Adipocyte (in vitro differentiated cells): ENCODE measurements around the gene FGGY.
"Not testable (repeated sequence)": the region's sequence is repeated elsewhere in the genome, so short reads cannot be mapped to it uniquely, and the experiment has no call there.

Experiments
- DNase-seq: peaks from one replicate; pipeline ENCODE4 v3.0.0-alpha.2; 2015; ENCODE audit warnings: low read depth
- H3K27me3 ChIP-seq: replicated peaks from 2 replicates; pipeline ENCODE4 v1.7.0; 2013; ENCODE audit warnings: mild to moderate bottlenecking, low read length, moderate library complexity; ENCODE audit not compliant: control insufficient read depth, insufficient read depth
- H3K36me3 ChIP-seq: 2 replicates; pipeline ENCODE4 v1.7.0; 2013; ENCODE audit warnings: low read length, mild to moderate bottlenecking, moderate library complexity; ENCODE audit not compliant: control insufficient read depth, insufficient read depth, severe bottlenecking
- H3K4me1 ChIP-seq: 2 replicates; pipeline ENCODE4 v1.7.0; 2013; ENCODE audit warnings: mild to moderate bottlenecking, low read length, moderate library complexity; ENCODE audit not compliant: control insufficient read depth, insufficient read depth
- H3K4me3 ChIP-seq: 2 replicates; pipeline ENCODE4 v1.7.0; 2013; ENCODE audit warnings: mild to moderate bottlenecking, low read length, moderate library complexity
- H3K9ac ChIP-seq: 2 replicates; pipeline ENCODE4 v1.7.0; 2013; ENCODE audit warnings: mild to moderate bottlenecking, low read length, moderate library complexity
- H3K9me3 ChIP-seq: 2 replicates; pipeline ENCODE4 v1.7.0; 2013; ENCODE audit warnings: mild to moderate bottlenecking, low read length, moderate library complexity; ENCODE audit not compliant: control insufficient read depth

Gene FGGY

DNA sequence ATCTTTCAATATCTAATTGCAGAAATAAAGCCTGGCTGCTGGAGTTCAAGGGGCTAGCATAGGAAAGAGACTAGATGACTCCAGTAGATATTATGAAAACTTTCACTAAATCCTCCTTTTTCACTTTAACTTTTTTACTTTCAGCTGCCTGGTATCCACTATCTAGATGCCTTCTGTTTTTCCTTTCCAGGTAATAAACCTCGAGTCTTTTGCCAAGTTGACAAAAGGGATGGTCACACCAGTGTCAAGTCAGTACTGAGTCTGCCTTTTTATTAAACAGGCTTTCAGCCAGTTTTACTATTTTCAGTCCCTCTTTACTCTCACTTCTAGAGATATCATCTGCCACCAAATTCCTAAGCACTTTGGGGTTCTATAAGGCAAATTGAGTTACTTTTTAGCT, 195.6 kb downstream of the FGGY start:
- H3K9ac ChIP-seq: no peak overlapping the region
- H3K27me3 ChIP-seq: no peaks in the 10 kb centered on the region
- H3K9me3 ChIP-seq: peaks cover 3% of the 10 kb centered on the region
- no peak for DNase-seq
- peaks cover 11% of the 10 kb centered on the region for H3K4me1 ChIP-seq
- no peaks in the 10 kb centered on the region for H3K36me3 ChIP-seq
- H3K4me3 ChIP-seq: no peak overlapping the region

- peak; percentile 39 for DNase-seq
- H3K9ac ChIP-seq: no peak overlapping the region
- peaks cover 3% of the 10 kb centered on the region for H3K9me3 ChIP-seq
- H3K27me3 ChIP-seq: no peaks in the 10 kb centered on the region
- H3K36me3 ChIP-seq: no peaks in the 10 kb centered on the region
- H3K4me1 ChIP-seq: peaks cover 16% of the 10 kb centered on the region
- H3K4me3 ChIP-seq: no peak overlapping the region
Observed at GRCh38 chr1:59494145-59494833, 197.4 kb downstream of the FGGY start.

DNA sequence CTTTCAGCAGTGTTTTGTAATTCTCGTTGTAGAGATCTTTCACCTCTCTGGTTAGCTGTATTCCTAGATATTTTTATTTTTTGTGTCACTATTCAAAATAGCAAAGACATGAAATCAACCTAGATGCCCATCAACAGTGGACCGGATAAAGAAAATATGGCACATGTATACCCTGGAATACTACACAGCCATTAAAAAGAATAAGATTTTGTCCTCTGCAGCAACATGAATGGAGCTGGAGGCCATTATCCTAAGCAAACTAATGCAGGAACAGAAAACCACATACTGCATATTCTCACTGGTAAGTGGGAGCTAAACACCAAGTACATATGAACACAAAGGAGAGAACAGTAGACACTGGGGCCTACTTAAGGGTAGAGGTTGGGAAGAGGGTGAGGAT, 199.3 kb downstream of the FGGY start:
- H3K36me3 ChIP-seq, DNase-seq, H3K4me3 ChIP-seq, H3K9me3 ChIP-seq, H3K9ac ChIP-seq, H3K27me3 ChIP-seq: not testable (repeated sequence)
- H3K4me1 ChIP-seq: peaks cover 24% of the 10 kb centered on the region

DNA sequence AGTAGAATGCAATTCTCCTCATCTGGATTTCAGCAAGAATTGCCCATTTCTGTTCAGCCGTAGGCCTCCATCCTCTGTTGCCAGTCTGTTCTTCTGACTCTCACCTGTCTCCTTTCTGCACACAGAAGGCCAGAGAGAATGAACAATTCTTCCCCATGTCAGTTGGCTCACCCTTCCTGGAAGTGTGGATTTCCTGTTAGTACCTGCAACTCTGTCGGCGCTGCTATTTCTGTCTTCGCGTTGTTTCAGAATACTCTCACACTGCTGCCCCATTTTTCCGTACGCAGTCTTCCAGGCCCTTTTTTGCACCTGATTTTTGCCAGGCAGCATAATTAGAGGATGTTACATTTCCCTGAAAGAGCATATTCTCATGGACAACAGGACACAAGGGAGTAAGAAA, 200.7 kb downstream of the FGGY start:
- Histone ChIP-seq H3K27me3 (no peaks in the 10 kb centered on the region), H3K36me3 (no peaks in the 10 kb centered on the region), H3K9me3 (peaks cover 3% of the 10 kb centered on the region), H3K4me1 (peaks cover 24% of the 10 kb centered on the region), H3K9ac (no peak overlapping the region), H3K4me3 (no peak overlapping the region)
- DNase-seq: no peak

DNA sequence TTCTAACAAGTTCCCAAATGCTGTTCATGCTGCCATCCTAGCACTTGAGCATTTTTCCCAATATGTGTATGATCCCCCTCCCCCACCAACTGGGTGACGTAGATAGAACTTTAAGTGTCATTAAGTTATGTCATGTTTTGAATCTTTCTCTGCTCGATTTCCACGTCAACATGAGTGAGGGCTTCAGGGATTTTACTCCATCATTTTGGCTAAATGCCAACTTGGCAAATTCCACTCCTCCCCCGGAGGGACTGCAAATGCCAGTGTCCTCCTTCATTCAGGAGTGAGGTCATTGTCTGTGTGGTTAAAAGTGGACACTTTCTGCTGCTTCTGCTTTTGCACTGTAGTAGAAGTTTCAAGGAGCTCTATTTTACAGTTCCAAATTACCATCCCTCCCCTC, 201.7 kb downstream of the FGGY start:
- Histone ChIP-seq H3K27me3 (no peaks in the 10 kb centered on the region), H3K36me3 (no peaks in the 10 kb centered on the region), H3K9me3 (peaks cover 3% of the 10 kb centered on the region), H3K9ac (no peak overlapping the region), H3K4me1 (peaks cover 24% of the 10 kb centered on the region), H3K4me3 (no peak overlapping the region)
- no peak for DNase-seq

GRCh38 chr1:59499273-59499942, 202.5 kb downstream of the FGGY start:
- no peak for DNase-seq
- Histone ChIP-seq H3K36me3 (no peaks in the 10 kb centered on the region), H3K9me3 (peaks cover 3% of the 10 kb centered on the region), H3K9ac (no peak overlapping the region), H3K4me3 (no peak overlapping the region), H3K4me1 (peaks cover 17% of the 10 kb centered on the region), H3K27me3 (no peaks in the 10 kb centered on the region)

- DNase-seq: no peak
- Histone ChIP-seq H3K9ac (no peak overlapping the region), H3K36me3 (no peaks in the 10 kb centered on the region), H3K4me1 (peaks cover 13% of the 10 kb centered on the region), H3K9me3 (peaks cover 3% of the 10 kb centered on the region), H3K4me3 (no peak overlapping the region), H3K27me3 (no peaks in the 10 kb centered on the region)
Observed at GRCh38 chr1:59499943-59500569, 203.2 kb downstream of the FGGY start.

- Histone ChIP-seq H3K36me3 (no peaks in the 10 kb centered on the region), H3K4me3 (no peak overlapping the region), H3K9ac (no peak overlapping the region), H3K4me1 (peaks cover 18% of the 10 kb centered on the region), H3K27me3 (no peaks in the 10 kb centered on the region), H3K9me3 (no peaks in the 10 kb centered on the region)
- no peak for DNase-seq
Observed at GRCh38 chr1:59500950-59501742, 204.3 kb downstream of the FGGY start.

DNA sequence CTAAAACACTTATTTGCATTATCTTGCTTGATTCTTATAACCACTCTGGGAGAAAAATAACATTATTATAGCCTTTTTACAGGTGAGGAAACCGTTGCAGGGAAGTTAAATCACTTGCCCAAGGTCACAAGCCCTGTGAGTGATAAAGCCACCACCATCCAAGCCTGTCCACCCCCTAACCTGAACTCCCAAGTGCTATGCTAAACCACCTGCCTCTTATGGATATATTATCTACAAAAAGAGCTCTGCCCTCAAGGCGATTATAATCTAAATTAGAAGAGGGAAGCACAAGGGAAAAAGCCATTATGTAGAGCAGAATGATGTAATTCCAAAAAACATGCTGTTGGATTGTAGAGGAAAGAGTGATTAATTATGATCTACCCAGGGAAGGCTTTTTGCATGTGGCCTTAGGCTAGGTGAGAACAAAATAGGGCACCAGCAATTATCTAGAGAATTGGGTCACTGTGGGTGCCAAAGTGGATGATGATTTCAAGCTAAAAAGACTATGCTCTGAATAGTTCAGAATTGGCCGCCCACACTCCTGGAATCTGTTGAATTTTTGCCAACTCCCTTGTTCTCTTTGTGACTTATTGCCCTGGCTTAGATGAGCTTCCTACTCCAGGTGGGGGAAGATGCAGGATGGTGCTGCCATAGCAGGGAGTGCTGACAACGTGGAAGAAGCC, 205.3 kb downstream of the FGGY start:
- Histone ChIP-seq H3K4me3 (no peak overlapping the region), H3K4me1 (peaks cover 23% of the 10 kb centered on the region), H3K27me3 (no peaks in the 10 kb centered on the region), H3K9me3 (no peaks in the 10 kb centered on the region), H3K9ac (no peak overlapping the region), H3K36me3 (no peaks in the 10 kb centered on the region)
- no peak for DNase-seq

DNA sequence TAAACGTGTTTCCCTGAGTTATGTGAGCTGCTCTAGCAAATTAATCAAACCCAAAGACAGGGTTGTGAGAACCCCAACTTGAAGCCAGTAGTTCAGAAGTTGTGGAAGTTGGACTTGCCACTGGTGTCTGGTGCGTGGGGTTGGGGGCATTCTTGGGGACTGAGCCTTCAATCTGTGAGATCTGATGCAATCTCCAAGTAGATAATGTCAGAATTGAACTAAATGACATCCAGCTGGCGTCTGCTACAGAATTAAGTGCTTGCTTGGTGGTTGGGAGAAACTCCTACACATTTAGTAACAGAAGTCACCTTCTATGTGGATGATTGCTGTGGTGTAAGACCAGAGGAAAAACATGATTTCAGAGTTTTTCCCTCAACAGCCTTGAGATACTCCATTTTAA, 207.4 kb downstream of the FGGY start:
- Histone ChIP-seq H3K9me3 (no peaks in the 10 kb centered on the region), H3K4me3 (no peak overlapping the region), H3K4me1 (peaks cover 19% of the 10 kb centered on the region), H3K27me3 (no peaks in the 10 kb centered on the region), H3K9ac (no peak overlapping the region), H3K36me3 (no peaks in the 10 kb centered on the region)
- DNase-seq: no peak
